GM18951 (cell line): ENCODE results near the gene PCDH9.

ENCODE experiments used
- POLR2A ChIP-seq: IDR thresholded peaks from 4 replicates; pipeline ENCODE4 v1.6.1; 2011; ENCODE audit warnings: mild to moderate bottlenecking; ENCODE audit not compliant: insufficient read length, insufficient read depth; ENCODE audit errors: extremely low read depth
- in situ Hi-C: fragments of 300-500 bp; cut with MboI; formaldehyde crosslinking; loops from one replicate; pipeline ENCODE4 v1.12.0; 2022; ENCODE audit warnings: low sequenced_read_pairs, mixed read lengths, inconsistent platforms; ENCODE audit not compliant: unreplicated experiment

PCDH9 gene

GRCh38 chr13:67230404-67231288 lies 510 bp upstream of the PCDH9 start:
- in situ Hi-C loops: no loop called here
- peak; percentile 48 for TF ChIP-seq POLR2A

GRCh38 chr13:67228916-67229315 lies 1.2 kb downstream of the PCDH9 start:
- in situ Hi-C loops: no loop called here
- TF ChIP-seq POLR2A: no peak

- in situ Hi-C loops: no loop called here
- no peak for TF ChIP-seq POLR2A
Observed at GRCh38 chr13:67228031-67228430, 2.1 kb downstream of the PCDH9 start.

GRCh38 chr13:67227131-67227983 lies 2.8 kb downstream of the PCDH9 start:
- in situ Hi-C loops: no loop called here
- TF ChIP-seq POLR2A: no peak

GRCh38 chr13:67226696-67227095 lies 3.4 kb downstream of the PCDH9 start:
- in situ Hi-C loops: no loop called here
- TF ChIP-seq POLR2A: no peak

GRCh38 chr13:67225252-67226159 lies 4.6 kb downstream of the PCDH9 start:
- no peak for TF ChIP-seq POLR2A
- in situ Hi-C loops: no loop called here

- in situ Hi-C loops: loop anchor here (25.0 kb wide), 1 partner anchor 537 kb away; no protein-coding TSS in a partner anchor
- TF ChIP-seq POLR2A: no peak
Observed at GRCh38 chr13:67224148-67224846, 5.8 kb downstream of the PCDH9 start.

- in situ Hi-C loops: loop anchor here (25.0 kb wide), 1 partner anchor 536 kb away; no protein-coding TSS in a partner anchor
- TF ChIP-seq POLR2A: no peak
Observed at GRCh38 chr13:67223742-67224141, 6.4 kb downstream of the PCDH9 start.

GRCh38 chr13:67223024-67223423 lies 7.1 kb downstream of the PCDH9 start:
- in situ Hi-C loops: loop anchor here (25.0 kb wide), 1 partner anchor 536 kb away; no protein-coding TSS in a partner anchor
- no peak for TF ChIP-seq POLR2A

GRCh38 chr13:67221630-67222226 lies 8.4 kb downstream of the PCDH9 start:
- TF ChIP-seq POLR2A: no peak
- in situ Hi-C loops: loop anchor here (25.0 kb wide), 1 partner anchor 534 kb away; no protein-coding TSS in a partner anchor

GRCh38 chr13:67219113-67219512 lies 11.0 kb downstream of the PCDH9 start:
- TF ChIP-seq POLR2A: no peak
- in situ Hi-C loops: loop anchor here (25.0 kb wide), 1 partner anchor 532 kb away; no protein-coding TSS in a partner anchor
